NT2/D1 (cell line): ENCODE measurements around the gene IKZF3.
"Not testable (repeated sequence)": the region's sequence is repeated elsewhere in the genome, so short reads cannot be mapped to it uniquely, and the experiment has no call there.

Source experiments
- DNase-seq: peaks from one replicate; pipeline ENCODE4 v3.0.0-alpha.2; 2011; ENCODE audit warnings: low read depth, low spot score
- H3K27me3 ChIP-seq: 2 replicates; pipeline ENCODE4 v1.6.0; 2011; ENCODE audit warnings: mild to moderate bottlenecking; ENCODE audit not compliant: insufficient read length, insufficient read depth
- H3K36me3 ChIP-seq: 2 replicates; pipeline ENCODE4 v1.6.1; 2011; ENCODE audit warnings: mild to moderate bottlenecking, low read length, mixed read lengths; ENCODE audit not compliant: insufficient read depth, insufficient read length
- H3K4me1 ChIP-seq: 2 replicates; pipeline ENCODE4 v1.5.1; 2011; ENCODE audit not compliant: insufficient read depth, insufficient read length
- H3K4me3 ChIP-seq: 2 replicates; pipeline ENCODE4 v1.5.1; 2011; ENCODE audit warnings: low read depth; ENCODE audit not compliant: insufficient read length
- H3K9ac ChIP-seq: 2 replicates; pipeline ENCODE4 v1.6.0; 2011; ENCODE audit warnings: low read depth; ENCODE audit not compliant: insufficient read length
- H3K9me3 ChIP-seq: 2 replicates; pipeline ENCODE4 v1.5.1; 2011; ENCODE audit warnings: mild to moderate bottlenecking, low read length; ENCODE audit not compliant: insufficient read depth
- SUZ12 ChIP-seq: IDR thresholded peaks from 2 replicates; pipeline ENCODE4 v1.6.1; 2011; ENCODE audit not compliant: insufficient read length, insufficient read depth; ENCODE audit errors: extremely low read depth
- YY1 ChIP-seq: IDR thresholded peaks from 2 replicates; pipeline ENCODE4 v1.6.1; 2011; ENCODE audit not compliant: insufficient read length, insufficient read depth
- ZNF274 ChIP-seq: IDR thresholded peaks from 2 replicates; pipeline ENCODE4 v1.6.1; 2011; ENCODE audit warnings: mild to moderate bottlenecking, low read depth, low read length

The IKZF3 gene

DNA sequence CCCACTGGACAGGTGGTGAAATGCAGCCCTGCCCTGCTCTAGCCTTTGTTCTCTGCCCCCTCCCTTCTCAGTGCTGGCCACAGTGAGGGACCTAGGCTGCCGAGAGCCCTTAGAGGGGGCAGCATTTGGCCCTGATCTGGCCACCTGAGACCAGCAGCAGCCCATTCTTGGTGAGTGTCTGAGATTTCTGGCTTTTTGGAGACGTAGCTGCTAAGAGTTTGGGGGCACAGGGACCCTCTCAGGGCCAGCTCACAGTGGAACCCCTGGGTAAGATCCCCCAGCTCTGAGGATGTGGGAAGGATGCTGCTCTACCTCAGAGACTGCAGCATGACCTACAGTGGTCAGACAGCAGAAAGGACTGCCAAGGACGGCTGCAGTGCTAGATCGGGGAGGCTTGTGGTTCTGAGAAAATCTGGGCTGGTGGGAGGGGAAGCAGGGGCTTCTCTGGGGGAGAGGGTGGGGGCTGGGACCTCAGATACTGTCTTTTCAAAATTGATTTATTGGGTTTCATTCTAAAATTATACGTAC, 113.0 kb downstream of the IKZF3 start:
- Histone ChIP-seq H3K27me3 (no peaks in the 10 kb centered on the region), H3K9ac (no peak overlapping the region), H3K4me1 (peaks cover 29% of the 10 kb centered on the region), H3K36me3 (no peaks in the 10 kb centered on the region), H3K4me3 (no peak overlapping the region), H3K9me3 (no peaks in the 10 kb centered on the region)
- TF ChIP-seq ZNF274 (no peak), SUZ12 (no peak), YY1 (no peak)
- no peak for DNase-seq

DNA sequence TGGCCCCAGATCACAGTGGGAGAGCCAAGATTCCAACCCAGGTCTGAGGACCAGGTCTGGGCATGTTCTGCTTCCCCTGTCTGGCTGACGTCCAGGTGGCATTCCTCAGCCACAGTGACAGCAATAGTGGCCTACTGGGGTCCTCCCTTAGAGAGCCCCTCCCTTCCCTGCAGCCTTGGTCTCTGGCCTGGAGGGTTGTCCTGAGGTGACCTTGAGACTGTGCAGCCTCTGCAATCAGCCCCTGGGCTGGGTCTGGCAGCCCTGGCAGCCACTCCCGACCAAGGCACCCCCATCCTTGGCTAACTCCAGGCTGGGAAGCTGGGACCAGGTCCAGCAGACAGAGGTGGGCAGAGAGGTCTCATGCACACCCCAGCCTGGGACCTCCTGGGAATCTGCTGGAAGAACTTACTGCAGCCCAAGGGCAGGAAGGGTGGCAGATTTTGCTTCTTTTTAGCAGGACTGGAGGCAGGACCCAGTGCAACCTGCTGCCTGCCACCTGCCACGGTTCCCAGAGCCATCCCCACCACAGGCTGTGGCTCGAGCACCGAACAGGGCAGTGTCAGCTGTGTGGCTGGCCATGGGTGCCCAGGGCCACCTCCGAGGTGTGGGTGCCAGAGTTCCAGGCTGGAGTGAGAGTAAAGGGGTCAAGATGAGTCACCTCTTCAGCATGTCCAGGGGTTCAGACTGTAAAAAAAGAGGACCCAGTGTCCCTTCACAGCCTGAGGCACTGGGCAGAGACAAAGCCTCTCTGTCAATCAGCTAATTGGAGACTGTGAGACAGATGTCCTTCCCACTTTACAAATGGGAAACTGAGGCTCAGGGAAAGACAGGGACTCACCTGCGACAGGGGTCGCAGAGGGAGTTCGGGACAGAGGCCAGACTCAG, 113.7 kb downstream of the IKZF3 start:
- peaks cover 23% of the 10 kb centered on the region for H3K4me1 ChIP-seq
- no peaks in the 10 kb centered on the region for H3K9me3 ChIP-seq
- no peak for TF ChIP-seq SUZ12
- no peak for TF ChIP-seq ZNF274
- no peak for TF ChIP-seq YY1
- H3K36me3 ChIP-seq, result no peaks in the 10 kb centered on the region
- no peak overlapping the region for H3K9ac ChIP-seq
- no peaks in the 10 kb centered on the region for H3K27me3 ChIP-seq
- no peak for DNase-seq
- H3K4me3 ChIP-seq, result no peak overlapping the region

DNA sequence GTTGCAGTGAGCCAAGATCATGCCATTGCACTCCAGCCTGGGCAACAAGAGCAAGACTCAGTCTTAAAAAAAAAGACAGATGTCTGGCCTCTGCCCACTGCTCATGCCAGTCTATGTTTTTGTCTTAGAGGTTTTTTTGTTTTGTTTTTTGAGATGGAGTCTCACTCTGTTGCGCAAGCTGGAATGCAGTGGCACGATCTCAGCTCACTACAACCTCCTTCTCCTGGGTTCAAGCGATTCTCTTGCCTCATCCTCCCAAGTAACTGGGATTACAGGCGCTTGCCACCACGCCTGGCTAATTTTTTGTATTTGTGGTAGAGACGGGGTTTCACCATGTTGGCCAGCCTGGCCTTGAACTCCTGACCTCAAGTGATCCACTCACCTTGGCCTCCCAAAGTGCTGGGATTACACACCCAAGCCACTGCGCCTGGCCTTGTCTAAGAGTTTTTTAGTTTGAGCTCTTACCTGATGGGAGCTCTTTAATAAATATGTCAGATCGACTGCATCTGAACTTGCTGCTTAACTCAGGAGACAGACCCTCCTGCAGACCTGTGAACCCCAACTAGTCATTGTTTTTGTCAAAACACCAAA, 115.6 kb downstream of the IKZF3 start:
- H3K36me3 ChIP-seq, DNase-seq, H3K9ac ChIP-seq, H3K4me3 ChIP-seq, H3K27me3 ChIP-seq, H3K9me3 ChIP-seq: not testable (repeated sequence)
- peaks cover 21% of the 10 kb centered on the region for H3K4me1 ChIP-seq

DNA sequence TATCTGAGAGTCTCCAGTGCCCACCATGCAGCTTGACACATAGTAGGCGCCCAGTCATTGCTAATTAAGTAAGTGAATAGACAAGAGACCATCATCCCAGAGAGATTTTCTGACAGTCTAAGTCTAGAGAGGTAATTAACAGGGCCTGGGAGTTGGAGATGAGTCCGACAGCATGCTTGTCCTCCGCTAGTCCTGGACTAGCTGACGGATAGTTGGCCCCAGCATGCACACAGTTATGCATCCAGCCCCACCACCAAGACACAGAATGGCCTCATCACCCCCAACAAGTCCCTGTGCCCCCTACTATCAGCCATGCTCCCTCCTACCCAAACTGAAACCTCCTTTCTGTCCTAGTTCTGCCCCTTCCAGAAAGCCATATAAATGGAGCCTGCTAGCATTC, 116.4 kb downstream of the IKZF3 start:
- H3K4me1 ChIP-seq, result peaks cover 20% of the 10 kb centered on the region
- H3K9me3 ChIP-seq, result no peaks in the 10 kb centered on the region
- TF ChIP-seq SUZ12, result no peak
- TF ChIP-seq YY1, result no peak
- TF ChIP-seq ZNF274, result no peak
- DNase-seq, result no peak
- H3K27me3 ChIP-seq, result no peaks in the 10 kb centered on the region
- H3K9ac ChIP-seq, result no peak overlapping the region
- H3K4me3 ChIP-seq, result no peak overlapping the region
- H3K36me3 ChIP-seq, result no peaks in the 10 kb centered on the region

DNA sequence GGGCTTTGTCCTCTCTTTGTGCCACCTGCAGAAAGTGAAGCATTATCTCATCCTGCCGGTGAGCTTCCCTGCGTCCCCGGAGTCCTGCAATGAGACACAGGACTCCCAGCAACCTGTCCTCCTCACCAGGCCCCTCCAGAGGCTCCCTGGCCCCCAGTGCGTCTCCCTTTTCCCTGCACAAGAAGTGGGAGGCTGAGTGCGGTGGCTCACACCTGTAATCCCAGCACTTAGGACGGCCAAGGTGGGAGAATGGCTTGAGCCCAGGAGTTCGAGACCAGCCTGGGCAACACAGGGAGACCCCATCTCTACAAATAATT, 118.0 kb downstream of the IKZF3 start:
- no peak for DNase-seq
- Histone ChIP-seq H3K36me3 (no peaks in the 10 kb centered on the region), H3K27me3 (no peaks in the 10 kb centered on the region), H3K4me3 (no peak overlapping the region), H3K4me1 (peaks cover 21% of the 10 kb centered on the region), H3K9me3 (no peaks in the 10 kb centered on the region), H3K9ac (no peak overlapping the region)
- TF ChIP-seq YY1, result no peak
- no peak for TF ChIP-seq ZNF274
- TF ChIP-seq SUZ12, result no peak

DNA sequence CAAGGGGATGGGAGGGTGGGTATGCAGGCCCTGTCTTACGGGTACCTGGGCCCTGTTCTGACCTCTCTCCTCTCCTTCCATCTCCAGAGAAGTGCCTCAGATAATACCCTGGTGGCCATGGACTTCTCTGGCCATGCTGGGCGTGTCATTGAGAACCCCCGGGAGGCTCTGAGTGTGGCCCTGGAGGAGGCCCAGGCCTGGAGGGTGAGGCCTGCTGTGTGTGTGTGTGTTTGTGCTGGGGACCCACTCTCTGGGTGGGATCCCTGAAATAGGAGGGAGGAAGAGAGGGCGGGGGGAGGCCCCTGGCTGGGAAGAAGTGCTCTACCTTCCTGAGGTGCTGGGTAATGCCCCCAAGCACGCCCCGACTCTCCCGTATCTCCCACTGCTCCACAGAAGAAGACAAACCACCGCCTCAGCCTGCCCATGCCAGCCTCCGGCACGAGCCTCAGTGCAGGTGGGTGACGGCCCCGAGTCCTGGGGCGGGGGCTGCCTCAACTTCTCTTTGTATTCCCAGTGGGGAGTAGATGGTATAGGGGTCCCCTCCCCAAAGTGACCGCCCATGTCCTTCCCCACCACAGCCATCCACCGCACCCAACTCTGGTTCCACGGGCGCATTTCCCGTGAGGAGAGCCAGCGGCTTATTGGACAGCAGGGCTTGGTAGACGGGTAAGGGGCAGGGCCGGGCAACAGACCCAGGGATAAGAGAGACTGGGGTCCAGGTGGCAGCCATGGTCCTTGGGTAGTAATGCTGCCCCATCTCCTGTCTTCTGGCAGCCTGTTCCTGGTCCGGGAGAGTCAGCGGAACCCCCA, 118.6 kb downstream of the IKZF3 start:
- Histone ChIP-seq H3K4me1 (peaks cover 24% of the 10 kb centered on the region), H3K9me3 (no peaks in the 10 kb centered on the region), H3K4me3 (no peak overlapping the region), H3K9ac (no peak overlapping the region), H3K36me3 (no peaks in the 10 kb centered on the region), H3K27me3 (no peaks in the 10 kb centered on the region)
- no peak for DNase-seq
- no peak for TF ChIP-seq ZNF274
- no peak for TF ChIP-seq SUZ12
- TF ChIP-seq YY1, result no peak

DNA sequence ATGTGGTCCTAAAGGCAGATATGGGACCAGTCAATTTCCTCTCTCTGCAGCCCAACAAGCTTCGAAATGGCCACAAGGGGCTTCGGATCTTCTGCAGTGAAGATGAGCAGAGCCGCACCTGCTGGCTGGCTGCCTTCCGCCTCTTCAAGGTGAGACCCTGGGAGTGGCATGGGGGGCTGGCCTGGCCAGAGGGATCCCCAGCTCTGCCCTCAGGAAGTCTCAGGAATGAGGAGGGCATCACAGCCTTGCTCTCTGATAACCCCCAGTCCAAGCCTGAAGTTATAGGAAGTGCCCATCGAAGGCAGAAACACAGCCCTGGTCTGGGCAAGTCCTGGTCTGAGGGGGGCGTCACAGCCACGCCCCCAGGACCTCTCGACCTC, 119.3 kb downstream of the IKZF3 start:
- TF ChIP-seq SUZ12 (no peak), YY1 (no peak), ZNF274 (no peak)
- H3K9ac ChIP-seq, result no peak overlapping the region
- no peaks in the 10 kb centered on the region for H3K9me3 ChIP-seq
- H3K27me3 ChIP-seq, result no peaks in the 10 kb centered on the region
- H3K4me1 ChIP-seq, result peaks cover 19% of the 10 kb centered on the region
- no peaks in the 10 kb centered on the region for H3K36me3 ChIP-seq
- H3K4me3 ChIP-seq, result no peak overlapping the region
- DNase-seq, result no peak
